GM20000 (cell line): ENCODE results near the gene PRIMA1.

Experiments used
- DNase-seq: peaks from one replicate; pipeline ENCODE4 v3.0.0; 2012; ENCODE audit warnings: low spot score
- CTCF ChIP-seq: IDR thresholded peaks from 2 replicates; pipeline ENCODE4 v1.5.1; 2012; ENCODE audit warnings: mild to moderate bottlenecking, control low read depth; ENCODE audit errors: extremely low read depth, missing control alignments

PRIMA1 gene

DNA sequence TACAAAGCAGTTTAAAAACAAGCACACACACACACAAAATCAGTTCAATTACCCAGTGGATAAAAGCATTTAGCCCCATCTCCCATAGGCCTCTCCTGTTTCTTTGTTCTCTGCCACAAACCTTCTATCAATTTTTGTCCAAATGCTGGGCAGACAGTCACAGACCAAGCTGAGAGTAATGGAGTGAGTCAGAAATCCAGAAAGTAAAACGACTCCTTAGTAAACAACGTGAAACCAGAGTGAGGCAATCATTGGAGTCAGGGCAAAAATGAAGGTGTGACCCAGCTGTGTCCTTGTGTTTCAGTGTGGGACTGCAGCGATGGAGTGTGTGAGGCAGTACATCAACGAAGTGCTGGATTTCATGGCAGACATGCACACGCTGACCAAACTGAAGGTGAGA, 102.0 kb downstream of the PRIMA1 start:
- no peak for TF ChIP-seq CTCF
- DNase-seq = no peak

- DNase-seq = no peak
- no peak for TF ChIP-seq CTCF
Measured at GRCh38 chr14:93685121-93685895, 103.0 kb downstream of the PRIMA1 start.

DNA sequence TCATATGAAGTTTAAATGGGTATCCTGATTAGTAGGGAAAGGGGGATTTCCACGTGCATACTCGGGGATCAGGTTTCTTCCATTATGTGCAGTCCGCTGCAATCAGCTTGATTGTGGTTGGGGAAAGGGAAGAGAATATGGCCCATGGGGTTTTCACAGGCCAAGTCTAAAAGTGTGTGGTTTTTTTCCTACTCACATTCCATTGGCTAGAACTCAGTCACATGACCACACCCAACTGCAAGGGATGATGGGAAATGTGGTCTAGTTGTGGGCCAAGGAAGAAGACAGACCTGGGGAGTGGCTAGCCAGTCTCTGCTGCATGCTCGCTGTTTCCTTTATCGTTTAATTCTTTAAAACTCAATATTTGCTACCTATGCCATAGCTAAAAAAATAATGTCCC, 105.1 kb downstream of the PRIMA1 start:
- no peak for DNase-seq
- TF ChIP-seq CTCF = no peak

GRCh38 chr14:93682459-93682858, 105.8 kb downstream of the PRIMA1 start:
- TF ChIP-seq CTCF = no peak
- no peak for DNase-seq

DNA sequence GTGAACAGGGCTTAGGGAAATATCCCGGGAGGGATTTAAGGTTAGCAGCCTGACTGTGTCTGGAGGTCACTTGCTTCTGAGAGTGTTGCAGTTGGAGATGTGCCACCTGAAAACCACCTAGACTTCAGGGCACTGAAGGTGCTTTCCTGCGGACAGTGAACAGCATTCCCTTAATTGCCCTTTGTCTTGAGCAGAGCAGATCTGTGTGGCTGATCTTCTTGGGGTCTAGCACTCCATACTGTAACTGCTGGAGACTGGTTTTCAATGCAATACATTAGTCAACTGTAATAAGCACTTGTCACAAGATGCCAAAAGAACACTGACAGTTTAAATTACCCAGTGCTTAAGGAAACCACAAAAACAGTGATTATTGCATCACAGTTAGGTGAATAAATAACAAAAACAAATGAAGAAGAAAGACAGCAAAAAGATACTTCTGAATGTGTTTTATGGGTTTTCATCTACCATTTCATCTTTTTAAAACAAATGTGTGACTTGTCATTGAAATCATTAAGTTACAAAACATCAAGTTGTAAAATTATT, 111.8 kb downstream of the PRIMA1 start:
- no peak for DNase-seq
- TF ChIP-seq CTCF = no peak

GRCh38 chr14:93675651-93676050, 112.6 kb downstream of the PRIMA1 start:
- no peak for TF ChIP-seq CTCF
- no peak for DNase-seq

DNA sequence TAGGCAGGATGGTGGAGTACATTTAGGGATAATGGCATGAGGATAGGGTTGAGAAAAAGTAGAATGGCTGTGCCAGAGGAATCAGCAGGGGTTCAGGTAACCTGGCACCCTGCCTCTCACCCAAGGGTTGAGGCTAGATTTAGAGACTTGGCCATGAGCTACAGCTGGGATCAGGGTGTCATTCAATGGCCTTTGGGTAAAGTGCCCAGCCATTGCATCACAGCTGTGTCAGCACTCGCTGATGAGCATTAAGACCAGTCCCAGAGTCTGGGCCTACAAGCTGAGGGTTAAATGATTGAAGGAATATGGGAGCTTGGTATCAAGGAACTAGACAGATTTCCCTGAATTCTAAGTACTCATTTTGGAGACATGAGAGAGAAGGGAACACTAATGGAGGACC, 113.9 kb downstream of the PRIMA1 start:
- DNase-seq = no peak
- no peak for TF ChIP-seq CTCF
